ENCODE measurements around the gene SLC22A14.

GRCh38 chr3:38266810-38267209 lies 15.3 kb upstream of the SLC22A14 start:
- TF ChIP-seq CTCF (IDR thresholded peaks at IDR 0.05): no peak
- no peak for TF ChIP-seq POLR2AphosphoS5 (IDR thresholded peaks at IDR 0.05)
